Keratinocyte (primary cell): ENCODE measurements around the gene ADSL. TPM values are rescaled to one million over a fixed set of nuclear protein-coding genes. Genes with fewer than 3 reads are reported as not detected.

Source experiments
- DNase-seq: peaks from one replicate; pipeline ENCODE4 v3.0.0-alpha.2; 2011; ENCODE audit warnings: low read depth, missing footprints, low spot score
- FAIRE-seq: peaks from 2 replicates; lab custom pipeline; 2011; peaks lifted over from hg19 to GRCh38; lab: Jason Lieb, UNC
- H2AFZ ChIP-seq: 2 replicates; pipeline ENCODE4 v1.6.0; 2012; ENCODE audit warnings: low read length, control low read depth, inconsistent platforms; ENCODE audit not compliant: control insufficient read depth
- H3K27ac ChIP-seq: 2 replicates; pipeline ENCODE4 v1.5.1; 2011; ENCODE audit warnings: low read length; ENCODE audit not compliant: control insufficient read depth, insufficient read depth
- H3K27me3 ChIP-seq: 3 replicates; pipeline ENCODE4 v1.6.0; 2011; ENCODE audit warnings: low read length; ENCODE audit not compliant: control insufficient read depth, insufficient read depth; ENCODE audit errors: extremely low read depth
- H3K36me3 ChIP-seq, 2 experiments: 2 replicates in 1 of 2; 3 replicates in 1 of 2; pipeline ENCODE4 v1.5.1; 2011; ENCODE audit warnings: low read length in 2 of 2, mild to moderate bottlenecking in 1 of 2; ENCODE audit not compliant: control insufficient read depth in 2 of 2, insufficient read depth in 2 of 2; ENCODE audit errors: extremely low read depth in 1 of 2
- H3K4me1 ChIP-seq: 3 replicates; pipeline ENCODE4 v1.5.1; 2011; ENCODE audit warnings: low read length; ENCODE audit not compliant: control insufficient read depth, insufficient read depth; ENCODE audit errors: extremely low read depth
- H3K4me2 ChIP-seq: 3 replicates; pipeline ENCODE4 v1.6.0; 2011; ENCODE audit warnings: low read depth, low read length; ENCODE audit not compliant: control insufficient read depth, insufficient read depth; ENCODE audit errors: extremely low read depth
- H3K4me3 ChIP-seq, 3 experiments: fragments of 200-600 bp in 1 of 3; sonication (generic) in 1 of 3; 2 replicates in 2 of 3; 3 replicates in 1 of 3; pipeline ENCODE4 v1.5.1; 2011 to 2016; ENCODE audit warnings: low read length in 3 of 3, mild to moderate bottlenecking in 3 of 3, control low read depth in 2 of 3, inconsistent platforms in 1 of 3, low read depth in 1 of 3, mixed read lengths in 1 of 3, mixed run types in 1 of 3, moderate library complexity in 1 of 3; ENCODE audit not compliant: control insufficient read depth in 2 of 3, insufficient read depth in 2 of 3; ENCODE audit errors: extremely low read depth in 1 of 3
- H3K79me2 ChIP-seq: 2 replicates; pipeline ENCODE4 v1.6.0; 2012; ENCODE audit warnings: low read length; ENCODE audit not compliant: control insufficient read depth, insufficient read depth
- H3K9ac ChIP-seq: 3 replicates; pipeline ENCODE4 v1.6.0; 2011; ENCODE audit warnings: low read length; ENCODE audit not compliant: control insufficient read depth, insufficient read depth; ENCODE audit errors: extremely low read depth
- H3K9me1 ChIP-seq: 3 replicates; pipeline ENCODE4 v1.6.0; 2011; ENCODE audit warnings: low read length; ENCODE audit not compliant: control insufficient read depth, insufficient read depth; ENCODE audit errors: extremely low read depth
- H3K9me3 ChIP-seq: 2 replicates; pipeline ENCODE4 v1.5.1; 2012; ENCODE audit warnings: low read depth, low read length; ENCODE audit not compliant: control insufficient read depth
- H4K20me1 ChIP-seq: 3 replicates; pipeline ENCODE4 v1.6.0; 2011; ENCODE audit warnings: low read length; ENCODE audit not compliant: control insufficient read depth, insufficient read depth; ENCODE audit errors: extremely low read depth
- CTCF ChIP-seq, 3 experiments: IDR thresholded peaks in 1 of 3; conservative IDR thresholded peaks in 1 of 3; optimal IDR thresholded peaks in 1 of 3; 2 replicates in 2 of 3; 3 replicates in 1 of 3; pipeline versions ENCODE3 to v1.5.1; 2011; ENCODE audit warnings: low read length in 3 of 3, mild to moderate bottlenecking in 3 of 3, moderate library complexity in 2 of 3, control low read depth in 1 of 3, inconsistent platforms in 1 of 3; ENCODE audit not compliant: insufficient read depth in 2 of 3; ENCODE audit errors: extremely low read depth in 1 of 3
- EZH2 ChIP-seq: IDR thresholded peaks from one replicate; pipeline ENCODE4 v1.6.1; 2012; ENCODE audit warnings: inconsistent platforms, mild to moderate bottlenecking, low read length, moderate library complexity
- dilution Hi-C: fragments of 300-500 bp; cut with MboI; formaldehyde crosslinking; loops from one replicate; pipeline ENCODE4 v1.7.0; 2020; ENCODE audit warnings: low sequenced_read_pairs; ENCODE audit not compliant: extremely low pct_ligation_motif_present
- polyA plus RNA-seq, 5 experiments: library from polyadenylated mRNA; depleted of rRNA in 3 of 5; stranded (reverse) in 3 of 5; stranded (forward) in 1 of 5; unstranded in 1 of 5; fragments of >200 nt; gene quantifications; 1 replicate in 1 of 5; 2 replicates in 3 of 5; 3 replicates in 1 of 5; pipeline versions ENCODE4 v1.2.1 to v1.2.3, GENCODE V29; 2011 to 2012; ENCODE audit warnings: missing spikeins in 2 of 5, low read depth in 1 of 5, low replicate concordance in 1 of 5

The ADSL gene
- polyA plus RNA-seq, 1 donor (not counting 4 experiments of a cell fraction or from before 2014, with no cell fraction given): 96.1 TPM

DNA sequence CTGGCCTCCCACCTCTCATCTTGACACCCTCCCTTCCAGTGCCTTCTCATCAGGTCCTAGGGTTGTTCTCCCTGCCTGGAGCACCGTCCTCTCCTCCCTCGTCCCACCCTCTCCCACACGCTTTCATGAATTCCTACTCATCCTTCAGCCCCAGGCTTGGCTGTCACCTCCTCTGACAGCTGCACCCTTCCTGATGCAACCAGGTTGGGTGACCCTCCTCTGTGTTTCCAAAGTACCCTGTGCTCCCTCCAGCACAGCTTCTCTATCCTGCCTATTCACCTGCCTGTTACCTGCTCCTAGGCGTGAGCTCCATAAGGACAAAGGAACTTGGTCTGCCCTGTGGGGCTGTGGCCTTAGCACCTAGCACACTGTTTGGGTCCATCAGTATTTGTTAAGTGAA, 82.5 kb downstream of the ADSL start:
- Histone ChIP-seq H3K4me3 (no peak overlapping the region), H3K4me1 (no peaks in the 10 kb centered on the region), H3K79me2 (peaks cover 3% of the 10 kb centered on the region), H2AFZ (no peak overlapping the region), H3K9me3 (no peaks in the 10 kb centered on the region), H3K9ac (no peak overlapping the region), H3K36me3 (peaks cover 57 to 58% of the 10 kb centered on the region in 2 experiments), H3K9me1 (no peaks in the 10 kb centered on the region), H3K4me2 (no peak overlapping the region), H3K27me3 (no peaks in the 10 kb centered on the region), H4K20me1 (peaks cover 3% of the 10 kb centered on the region), H3K27ac (no peak overlapping the region)
- dilution Hi-C loops: no loop called here
- DNase-seq (no peak), FAIRE-seq (no peak)
- TF ChIP-seq CTCF (optimal IDR thresholded peaks at IDR 0.05 in 1 of 3, IDR thresholded peaks at IDR 0.05 in 1 of 3, conservative IDR thresholded peaks at IDR 0.05 in 1 of 3; ENCODE audit: extremely low read depth in 1 of 3, insufficient read depth in 2 of 3, low read length in 3 of 3) (no peak), EZH2 (no peak)

DNA sequence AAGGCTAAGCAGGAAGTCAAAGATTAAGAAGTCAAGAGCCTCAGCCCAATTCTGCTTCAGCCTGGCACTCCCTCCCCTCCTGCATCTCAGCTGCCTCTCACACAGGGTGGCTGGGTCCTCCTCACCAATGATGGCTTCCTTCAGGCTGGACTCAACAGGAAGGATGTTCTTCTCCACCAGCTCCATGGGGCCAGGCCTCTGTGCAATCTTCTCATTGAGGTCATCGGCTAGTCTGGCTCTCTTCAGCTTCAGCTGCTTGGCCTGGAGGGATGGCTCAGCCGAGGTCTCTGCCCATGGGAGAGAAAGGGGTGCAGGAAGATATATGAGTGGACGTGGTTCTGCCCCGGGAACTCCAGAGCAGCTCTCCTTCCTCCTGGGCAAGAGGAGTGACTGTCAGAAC, 83.2 kb downstream of the ADSL start:
- DNase-seq (no peak), FAIRE-seq (no peak)
- Histone ChIP-seq H4K20me1 (no peaks in the 10 kb centered on the region), H3K9ac (no peak overlapping the region), H3K27ac (no peak overlapping the region), H3K79me2 (peaks cover 3% of the 10 kb centered on the region), H3K9me1 (no peaks in the 10 kb centered on the region), H3K27me3 (no peaks in the 10 kb centered on the region), H3K4me1 (no peaks in the 10 kb centered on the region), H3K4me3 (no peak overlapping the region), H2AFZ (no peak overlapping the region), H3K36me3 (peaks cover 51 to 56% of the 10 kb centered on the region in 2 experiments), H3K4me2 (no peak overlapping the region), H3K9me3 (no peaks in the 10 kb centered on the region)
- dilution Hi-C loops: no loop called here
- no peak for TF ChIP-seq EZH2
- no peak for TF ChIP-seq CTCF (optimal IDR thresholded peaks at IDR 0.05 in 1 of 3, IDR thresholded peaks at IDR 0.05 in 1 of 3, conservative IDR thresholded peaks at IDR 0.05 in 1 of 3; ENCODE audit: extremely low read depth in 1 of 3, insufficient read depth in 2 of 3, low read length in 3 of 3)
